ENCODE data around the gene PLEKHH2.
"Not testable (repeated sequence)": the region's sequence is repeated elsewhere in the genome, so short reads cannot be mapped to it uniquely, and the experiment has no call there.

Gene PLEKHH2

DNA sequence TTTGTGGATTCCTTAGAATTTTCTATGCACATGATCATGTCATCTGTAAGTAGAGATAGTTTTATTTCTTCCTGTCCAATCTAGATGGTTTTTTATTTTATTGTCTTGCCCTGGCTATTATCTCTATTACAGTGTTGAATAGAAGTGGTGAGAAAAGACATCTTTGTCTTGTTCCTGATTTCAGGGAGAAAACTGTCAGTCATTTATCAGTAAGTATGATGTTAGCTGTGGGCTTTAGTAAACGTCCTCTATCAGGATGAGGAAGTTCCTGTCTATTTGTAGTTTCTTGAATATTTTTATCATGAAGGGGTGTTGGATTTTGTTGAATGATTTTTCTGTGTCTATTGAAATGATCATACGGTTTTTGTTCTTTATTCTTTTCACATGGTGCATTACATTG, 5.3 kb downstream of the PLEKHH2 start:
- no peak for DNase-seq

DNA sequence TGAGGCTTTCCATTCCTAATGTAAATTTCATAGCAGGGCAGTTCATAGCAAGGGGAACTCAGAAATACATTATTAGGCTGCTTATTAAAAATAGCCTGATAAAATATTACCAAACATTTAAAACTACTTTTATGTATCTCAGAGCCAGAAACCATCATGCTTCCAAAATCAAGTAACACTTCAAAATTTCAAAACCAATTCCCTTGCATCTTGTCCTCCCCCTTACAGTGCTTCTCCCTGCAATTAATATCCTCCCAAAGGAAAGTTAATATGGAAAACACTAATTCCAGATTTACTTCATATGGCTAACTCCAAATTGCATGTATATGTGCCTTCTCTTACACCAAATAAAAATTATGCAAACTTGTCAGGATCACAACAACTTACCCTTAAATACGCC, 6.6 kb downstream of the PLEKHH2 start:
- DNase-seq: no peak

DNA sequence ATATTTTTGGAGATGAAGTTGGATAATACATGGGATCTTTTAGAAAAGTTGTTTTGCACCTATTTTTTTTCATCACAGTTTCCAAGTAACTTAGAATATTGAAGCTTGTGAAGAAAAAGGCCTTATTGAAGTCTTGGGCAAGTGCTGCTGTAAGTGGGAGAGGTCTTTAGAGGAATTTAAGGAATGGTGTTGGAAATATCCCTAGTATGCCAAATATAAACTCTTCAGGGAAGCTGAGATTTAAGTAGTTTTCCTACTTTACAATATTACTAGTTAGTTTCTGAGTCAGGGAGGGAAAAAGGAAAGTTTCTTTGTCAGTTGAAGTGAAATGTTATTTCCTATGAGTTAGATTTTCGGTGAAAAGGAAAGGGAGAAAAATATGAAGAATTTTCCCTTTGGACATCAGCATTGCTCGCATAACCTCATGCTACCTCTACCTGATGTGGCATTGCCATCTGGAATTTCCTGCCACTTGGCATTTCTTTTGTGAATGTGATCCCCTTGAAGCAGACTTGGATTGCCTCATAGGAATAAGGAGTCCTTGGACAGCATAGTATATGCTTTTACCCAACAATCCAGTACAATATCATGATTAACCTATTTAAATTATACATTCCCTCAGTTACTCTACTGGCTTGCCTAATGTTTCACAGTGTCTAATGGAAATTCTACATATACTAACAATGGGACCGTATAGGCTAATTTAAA, 12.1 kb downstream of the PLEKHH2 start:
- no peak for DNase-seq

DNA sequence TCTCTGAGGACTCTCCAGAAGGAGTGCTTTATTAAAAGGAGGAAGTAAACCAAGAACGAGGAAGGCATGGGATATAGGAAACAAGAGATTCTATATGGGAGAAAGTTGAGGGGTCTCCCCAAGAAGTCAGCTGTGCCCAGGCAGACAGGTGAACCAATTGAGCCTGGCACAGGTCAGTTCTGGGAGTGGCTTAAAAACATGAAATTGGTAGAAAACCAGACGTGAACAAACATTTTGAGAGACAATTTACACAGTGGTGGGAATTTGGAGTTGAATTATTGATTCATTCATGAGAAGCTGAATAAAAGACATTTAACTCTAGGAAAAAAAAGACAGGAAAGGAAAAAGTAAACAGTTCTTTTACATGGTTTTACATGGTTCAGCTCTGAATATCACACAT, 16.4 kb downstream of the PLEKHH2 start:
- DNase-seq: no peak

DNA sequence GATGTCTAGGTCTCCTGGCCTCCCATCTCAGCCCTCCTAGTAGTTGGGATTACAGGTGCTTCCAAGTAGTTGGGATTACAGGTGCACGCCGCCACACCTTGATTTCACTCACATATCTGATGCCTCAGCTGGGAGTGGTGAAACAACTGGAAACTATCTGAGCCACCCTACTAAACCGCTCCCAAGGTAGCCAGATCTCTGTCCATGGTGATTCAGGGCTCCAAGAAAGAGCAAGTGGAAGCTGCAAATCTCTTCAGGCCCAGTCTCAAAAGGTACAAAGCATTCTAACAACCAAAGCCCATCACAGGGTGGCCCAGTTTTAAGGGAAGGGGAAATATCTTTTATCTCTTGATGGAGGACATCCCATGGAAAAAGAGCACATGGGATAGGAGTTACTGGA, 20.2 kb downstream of the PLEKHH2 start:
- DNase-seq: no peak

DNA sequence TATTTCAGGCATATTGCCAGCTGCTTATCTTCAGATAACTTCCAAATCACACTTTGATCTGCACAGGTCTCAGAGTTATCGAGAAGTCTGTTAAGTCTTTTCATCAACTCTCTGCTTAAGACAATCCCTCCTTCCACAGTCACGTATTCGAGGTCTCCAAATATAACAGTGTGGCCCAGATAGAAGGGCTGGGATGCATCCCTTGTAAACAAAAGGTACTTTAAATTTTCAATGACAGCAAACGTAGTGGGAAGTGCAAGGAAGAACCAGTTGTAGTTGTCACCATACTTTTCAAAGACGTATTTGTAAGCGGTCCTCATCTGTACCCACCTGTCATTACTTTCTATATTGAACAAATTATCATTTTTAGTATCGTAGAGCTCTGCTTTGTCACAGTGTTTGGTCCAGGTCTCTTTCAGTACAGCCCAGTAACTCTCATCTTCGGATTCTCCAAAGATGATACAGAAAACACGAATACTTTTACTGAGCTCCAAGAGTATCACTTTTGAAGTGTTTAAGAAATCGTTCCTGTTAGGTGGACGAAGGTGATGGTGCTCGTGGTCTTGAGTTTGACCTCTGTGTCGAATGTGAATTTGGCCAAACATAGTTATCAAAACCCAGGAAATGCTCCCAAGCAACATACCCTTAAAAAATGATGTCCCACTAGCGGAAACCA, 38.7 kb downstream of the PLEKHH2 start:
- DNase-seq: no peak

DNA sequence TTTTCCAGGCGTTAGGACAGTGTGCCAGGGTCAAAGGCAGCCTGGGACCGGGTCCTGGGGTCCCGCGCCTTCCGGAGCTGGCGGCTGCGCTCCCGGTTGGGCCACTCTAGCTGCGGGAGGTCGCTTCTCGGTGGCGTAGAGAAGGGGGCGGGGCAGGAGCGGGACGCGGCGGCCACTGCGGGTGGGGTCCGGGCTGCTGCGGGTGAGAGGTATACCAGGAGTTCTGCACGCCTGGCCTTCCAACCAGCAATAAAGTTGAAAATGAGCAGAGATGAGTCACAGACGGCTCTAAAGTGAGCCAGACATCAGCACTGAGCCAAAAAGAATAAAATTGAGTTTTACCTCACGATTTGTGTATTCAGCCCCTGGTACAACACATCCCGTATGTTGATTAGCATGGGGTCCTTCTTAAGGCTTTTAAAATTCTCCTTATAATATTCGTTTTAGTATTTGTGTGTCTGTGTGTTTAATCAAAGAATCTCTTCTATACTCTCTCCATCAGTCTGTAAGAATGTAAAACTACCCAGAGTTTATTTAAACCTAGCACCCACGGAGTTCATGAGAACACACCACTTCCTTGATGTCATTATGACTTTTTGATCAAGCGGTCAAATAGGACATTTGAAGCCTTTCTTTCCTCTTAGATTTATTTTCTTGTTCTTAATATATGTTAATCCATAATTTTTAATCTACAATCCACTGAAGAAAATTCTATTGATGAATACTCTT, 39.4 kb downstream of the PLEKHH2 start, which contains the start of gene C1GALT1C1L:
C1GALT1C1L (minus strand) TSS at position 108 of the 729 bp plus-strand sequence; CDS start at position 1, 107 bp downstream.
- DNase-seq: peak; percentile 5

DNA sequence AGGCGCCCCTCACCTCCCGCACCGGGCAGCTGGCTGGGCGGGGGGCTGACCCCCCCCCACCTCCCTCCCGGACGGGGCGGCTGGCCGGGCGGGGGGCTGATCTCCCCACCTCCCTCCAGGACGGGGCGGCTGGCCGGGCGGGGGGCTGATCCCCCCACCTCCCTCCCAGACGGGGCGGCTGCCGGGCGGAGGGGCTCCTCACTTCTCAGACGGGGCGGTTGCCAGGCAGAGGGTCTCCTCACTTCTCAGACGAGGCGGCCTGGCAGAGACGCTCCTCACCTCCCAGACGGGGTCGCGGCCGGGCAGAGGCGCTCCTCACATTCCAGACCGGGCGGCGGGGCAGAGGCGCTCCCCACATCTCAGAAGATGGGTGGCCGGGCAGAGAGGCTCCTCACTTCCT, 40.7 kb downstream of the PLEKHH2 start:
- DNase-seq: not testable (repeated sequence)

DNA sequence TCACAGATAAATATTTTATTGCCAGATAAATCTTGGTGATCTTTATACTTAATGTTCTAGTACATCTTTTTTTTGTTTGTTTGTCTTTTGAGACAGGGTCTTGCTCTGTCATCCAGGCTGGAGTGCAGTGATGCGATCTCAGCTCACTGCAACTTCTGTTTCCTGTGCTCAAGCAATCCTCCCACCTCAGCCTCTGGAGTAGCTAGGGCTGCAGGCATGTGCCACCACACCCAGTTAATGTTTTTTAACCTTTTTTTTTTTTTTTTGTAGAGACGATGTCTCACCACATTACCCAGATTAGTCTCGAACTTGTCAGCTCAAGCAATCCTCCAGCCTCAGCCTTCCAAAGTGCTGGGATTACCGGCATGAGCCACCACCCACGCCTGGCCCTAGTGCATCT, 48.3 kb downstream of the PLEKHH2 start:
- peak; percentile 54 for DNase-seq

DNA sequence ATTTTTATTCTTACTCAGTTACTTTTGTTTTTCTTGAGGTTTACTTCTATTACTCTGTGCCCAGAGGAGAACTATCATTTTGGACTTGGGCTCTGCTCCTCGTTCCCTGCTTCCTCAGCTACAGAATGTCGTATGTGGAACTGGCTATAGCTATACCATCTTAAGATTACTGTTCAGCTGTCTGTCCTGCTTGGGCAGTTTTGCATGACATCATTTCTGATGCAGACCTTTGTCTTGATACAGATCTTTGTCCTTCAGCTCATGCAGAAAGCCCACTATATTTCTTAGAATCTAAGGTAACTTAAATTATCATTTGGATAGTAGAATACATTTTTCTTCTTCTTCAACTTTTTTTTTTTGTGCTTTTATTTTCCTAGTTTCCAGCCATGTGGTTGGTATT, 52.9 kb downstream of the PLEKHH2 start:
- DNase-seq: no peak

DNA sequence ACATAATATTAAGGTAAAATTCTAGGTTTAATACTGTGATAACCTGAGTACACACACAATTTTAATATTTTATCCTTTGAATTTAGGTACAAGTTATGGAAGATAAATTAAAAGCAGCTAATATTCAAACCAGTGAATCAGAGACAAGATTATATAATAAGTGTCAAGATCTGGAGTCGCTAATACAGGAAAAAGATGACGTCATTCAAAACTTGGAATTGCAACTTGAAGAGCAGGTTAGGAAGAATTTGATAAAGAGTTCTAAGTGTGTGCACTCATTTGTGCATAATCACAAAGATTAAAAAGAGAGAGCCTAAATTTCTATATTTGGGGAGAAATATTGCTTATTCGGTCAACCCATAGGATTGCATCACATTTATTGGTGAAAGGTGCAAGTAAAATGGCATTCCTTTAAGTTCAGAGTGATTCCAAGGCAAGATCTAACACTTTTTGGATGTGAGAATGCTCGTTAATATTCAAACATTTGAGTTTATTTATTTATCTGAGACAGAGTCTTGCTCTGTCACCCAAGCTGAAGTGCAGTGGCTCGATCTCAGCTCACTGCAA, 55.5 kb downstream of the PLEKHH2 start:
- no peak for DNase-seq

DNA sequence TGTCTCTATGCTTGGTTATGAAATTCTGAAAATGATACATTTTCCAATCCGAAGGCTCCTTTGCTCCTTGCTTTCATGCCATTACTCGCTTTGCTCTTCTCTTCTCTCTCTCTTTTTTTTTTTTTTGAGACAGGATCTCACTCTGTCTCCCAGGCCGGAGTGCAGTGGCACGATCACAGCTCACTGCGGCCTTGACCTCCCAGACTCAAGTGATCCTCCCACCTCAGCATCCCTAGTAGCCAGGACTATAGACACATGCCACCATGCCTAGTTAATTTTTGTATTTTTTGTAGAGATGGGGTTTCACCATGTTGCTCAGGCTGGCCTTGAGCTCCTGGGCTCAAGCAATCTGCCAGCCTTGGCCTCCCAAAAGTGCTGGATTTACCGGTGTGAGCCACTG, 61.1 kb downstream of the PLEKHH2 start:
- DNase-seq: not testable (repeated sequence)

DNA sequence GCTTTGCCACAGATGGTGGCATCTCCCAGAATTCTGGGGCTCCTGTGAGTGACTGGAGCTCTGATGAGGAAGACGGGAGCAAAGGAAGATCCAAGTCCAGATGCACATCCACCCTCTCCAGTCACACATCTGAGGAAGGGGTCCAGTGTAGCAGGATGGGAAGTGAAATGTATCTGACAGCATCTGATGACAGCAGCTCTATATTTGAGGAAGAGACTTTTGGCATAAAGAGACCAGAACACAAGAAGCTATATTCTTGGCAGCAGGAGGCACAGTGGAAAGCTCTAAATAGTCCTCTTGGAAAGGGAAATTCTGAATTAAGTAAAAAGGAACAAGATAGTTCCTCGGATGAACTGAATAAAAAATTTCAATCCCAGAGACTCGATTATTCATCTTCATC, 62.7 kb downstream of the PLEKHH2 start:
- no peak for DNase-seq

DNA sequence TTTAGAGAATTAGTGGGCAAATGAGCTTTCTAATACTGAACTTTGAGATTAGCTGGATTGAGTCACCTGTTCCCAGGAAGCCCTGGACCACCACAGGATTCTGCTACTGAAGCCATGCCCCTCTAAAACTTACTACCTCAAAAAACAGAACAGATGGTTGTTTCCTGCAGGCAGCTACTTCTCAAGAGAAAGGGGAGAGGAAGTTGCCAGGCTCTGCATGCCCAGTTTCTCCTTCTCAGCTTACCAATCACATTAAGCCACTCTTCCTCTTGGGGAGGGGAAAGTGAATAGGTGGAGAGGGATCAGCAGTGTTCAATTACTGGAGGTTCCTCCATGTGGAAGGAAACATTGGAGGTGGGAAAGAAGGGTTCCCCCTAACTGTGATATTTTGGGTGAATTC, 64.1 kb downstream of the PLEKHH2 start:
- no peak for DNase-seq

DNA sequence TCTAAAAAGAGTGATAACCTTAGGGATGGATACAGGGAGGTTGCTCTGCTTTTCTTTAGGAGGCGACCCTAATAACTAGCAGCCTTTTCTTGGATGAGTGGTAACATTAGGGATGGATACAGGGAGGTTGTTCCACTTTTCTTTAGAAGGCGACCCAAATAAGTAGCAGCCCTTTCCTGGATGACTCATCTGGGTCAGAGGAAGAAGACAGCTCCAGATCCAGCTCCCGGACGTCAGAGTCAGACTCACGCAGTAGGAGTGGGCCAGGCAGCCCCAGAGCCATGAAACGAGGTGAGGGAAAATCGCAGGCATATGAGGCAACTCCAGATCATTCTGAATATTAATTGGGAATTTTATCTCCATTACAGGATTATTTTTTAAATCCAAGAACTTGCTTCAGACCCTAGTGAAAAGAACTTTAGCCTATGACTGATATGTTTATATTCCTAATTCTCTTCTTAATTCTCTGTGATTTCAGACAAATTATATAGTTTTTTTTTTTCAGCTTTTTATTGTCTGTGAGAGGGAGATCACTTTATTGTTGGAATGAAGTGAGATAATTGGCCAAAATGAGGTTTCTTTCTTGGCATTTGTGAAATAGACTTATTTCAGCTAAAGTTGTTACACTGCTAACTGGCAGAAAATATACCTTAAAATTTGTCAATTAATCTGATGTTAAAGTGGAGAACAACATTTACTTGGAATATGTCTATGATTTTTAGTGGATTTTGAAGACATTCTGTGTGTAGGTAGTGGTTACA, 70.4 kb downstream of the PLEKHH2 start:
- DNase-seq: peak; percentile 57

DNA sequence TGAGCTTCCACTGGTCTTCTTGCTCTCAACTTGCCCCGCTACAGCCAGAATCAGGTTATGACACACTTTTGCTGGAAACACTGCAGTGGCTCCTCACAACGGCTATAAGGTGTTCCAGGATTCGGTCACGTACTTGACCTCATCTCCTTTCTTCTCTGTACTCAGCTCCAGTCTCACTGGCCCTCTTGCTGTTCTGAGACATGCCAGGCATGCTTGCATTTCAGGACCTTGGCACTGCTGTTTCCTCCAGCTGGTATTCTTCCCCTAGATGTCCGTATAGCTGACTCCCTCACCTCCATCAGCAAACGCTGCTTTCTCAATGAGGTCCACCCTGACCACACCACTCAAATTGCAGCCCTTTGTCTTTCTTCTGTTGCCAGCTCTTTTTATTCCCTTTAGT, 71.1 kb downstream of the PLEKHH2 start:
- DNase-seq: no peak

DNA sequence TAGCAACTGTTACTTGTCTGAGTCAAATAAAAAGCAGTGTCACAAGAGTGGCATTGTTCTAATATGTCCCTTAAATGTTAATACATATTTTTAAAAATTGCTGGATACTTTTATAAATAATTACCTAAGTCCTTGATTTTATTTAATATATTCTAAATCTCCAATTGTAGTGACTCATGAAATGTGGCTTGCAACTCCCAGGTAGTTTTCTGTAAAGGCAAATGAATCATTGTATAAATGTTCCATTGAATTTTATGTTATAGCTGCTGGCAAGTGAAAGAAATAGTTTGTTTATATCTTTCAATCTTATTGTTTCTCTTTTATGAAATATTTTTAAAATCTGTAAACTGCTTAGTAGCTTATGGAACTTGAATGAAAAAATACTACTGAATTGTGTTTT, 71.8 kb downstream of the PLEKHH2 start:
- no peak for DNase-seq

DNA sequence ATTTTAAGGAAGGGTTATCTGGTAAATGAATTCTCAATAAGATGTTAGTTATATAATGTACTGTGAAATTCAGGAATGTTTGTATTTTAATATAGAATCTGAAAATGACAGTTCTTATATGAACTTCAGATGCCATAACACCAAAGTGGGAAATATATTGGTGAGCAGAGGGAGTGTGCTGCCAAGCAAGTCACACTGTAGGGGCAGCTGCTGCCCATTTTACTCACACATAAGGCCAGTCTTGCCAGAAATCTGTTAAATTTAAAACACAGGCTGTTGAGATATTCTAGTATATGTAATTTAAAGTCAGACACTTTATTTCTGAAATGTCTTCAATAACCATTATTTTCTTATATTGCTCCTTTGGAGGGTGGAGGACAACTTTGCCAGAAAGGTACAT, 73.8 kb downstream of the PLEKHH2 start:
- DNase-seq: no peak

DNA sequence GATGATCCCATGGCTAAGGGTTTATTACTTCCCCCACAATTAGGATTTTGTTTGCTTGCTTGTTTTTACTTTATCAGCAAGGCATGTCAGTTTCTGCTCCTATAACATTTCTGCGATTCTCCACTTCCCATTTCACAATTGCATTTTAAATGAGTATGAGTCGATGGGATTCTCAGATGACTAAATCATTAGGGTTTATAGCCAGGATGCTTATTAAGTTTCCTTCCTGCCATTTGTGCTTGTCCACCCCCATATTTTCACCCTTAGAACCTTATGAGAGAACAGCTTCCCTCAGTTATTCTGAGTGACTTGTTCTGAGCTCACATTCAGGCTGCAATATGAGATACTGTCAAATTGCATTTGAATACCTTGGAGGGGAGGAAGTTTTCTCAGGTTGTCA, 77.1 kb downstream of the PLEKHH2 start:
- DNase-seq: peak; percentile 19

DNA sequence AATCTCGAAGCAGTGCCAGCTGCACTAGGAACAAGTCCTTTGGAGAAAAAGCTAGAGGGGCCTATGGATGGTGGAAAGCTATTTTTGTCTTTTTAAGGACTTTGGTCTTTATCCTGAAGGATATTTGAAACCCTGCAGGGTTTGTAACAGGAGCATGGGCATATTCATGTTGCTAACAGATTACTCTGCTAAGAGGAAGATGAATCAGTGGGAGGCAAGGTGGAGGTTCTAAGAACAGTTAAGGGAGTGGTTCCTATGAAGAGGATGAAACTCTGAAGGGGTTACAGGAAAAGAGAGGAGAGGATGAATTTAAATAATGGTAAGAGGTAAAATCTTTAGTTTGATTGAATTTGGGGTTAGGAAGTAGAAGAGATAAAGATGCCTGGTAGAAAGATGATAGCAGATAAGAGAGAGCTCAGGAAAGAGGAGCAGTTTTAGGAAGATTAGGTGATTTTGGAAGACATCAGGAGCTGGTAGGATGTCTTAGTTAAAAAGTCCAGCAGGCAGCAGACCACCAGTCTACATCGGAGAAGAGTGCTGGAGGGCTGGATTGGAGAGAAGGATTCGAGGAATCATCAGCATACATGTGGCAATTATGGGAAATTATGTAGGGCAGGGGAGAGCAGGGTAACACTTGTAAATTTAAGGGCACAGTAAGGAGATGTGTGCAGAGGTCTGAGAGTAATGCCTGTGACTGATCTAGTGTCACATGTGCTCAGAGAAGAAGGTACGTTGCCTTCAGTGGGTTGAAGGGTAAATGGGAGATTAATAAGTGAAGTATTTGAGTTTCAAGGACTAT, 78.4 kb downstream of the PLEKHH2 start:
- DNase-seq: no peak

DNA sequence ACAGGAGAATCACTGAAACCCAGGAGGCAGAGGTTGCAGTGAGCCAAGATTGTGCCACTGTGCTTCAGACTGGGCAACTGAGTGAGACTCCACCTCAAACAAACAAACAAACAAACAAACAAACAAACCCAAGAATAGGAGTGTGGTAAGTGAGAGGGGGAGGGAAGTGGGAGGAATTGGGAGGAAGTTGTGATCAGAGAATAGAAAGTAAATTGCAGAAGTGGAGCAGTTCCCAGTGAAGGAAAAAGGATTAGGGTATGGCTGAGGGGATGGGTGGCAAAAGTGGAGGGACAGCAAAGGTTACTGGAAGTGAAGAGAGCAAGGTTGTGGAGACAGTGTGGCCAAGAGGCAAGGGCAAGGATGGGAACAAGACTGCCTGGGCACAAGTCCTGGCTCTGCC, 80.3 kb downstream of the PLEKHH2 start:
- no peak for DNase-seq

DNA sequence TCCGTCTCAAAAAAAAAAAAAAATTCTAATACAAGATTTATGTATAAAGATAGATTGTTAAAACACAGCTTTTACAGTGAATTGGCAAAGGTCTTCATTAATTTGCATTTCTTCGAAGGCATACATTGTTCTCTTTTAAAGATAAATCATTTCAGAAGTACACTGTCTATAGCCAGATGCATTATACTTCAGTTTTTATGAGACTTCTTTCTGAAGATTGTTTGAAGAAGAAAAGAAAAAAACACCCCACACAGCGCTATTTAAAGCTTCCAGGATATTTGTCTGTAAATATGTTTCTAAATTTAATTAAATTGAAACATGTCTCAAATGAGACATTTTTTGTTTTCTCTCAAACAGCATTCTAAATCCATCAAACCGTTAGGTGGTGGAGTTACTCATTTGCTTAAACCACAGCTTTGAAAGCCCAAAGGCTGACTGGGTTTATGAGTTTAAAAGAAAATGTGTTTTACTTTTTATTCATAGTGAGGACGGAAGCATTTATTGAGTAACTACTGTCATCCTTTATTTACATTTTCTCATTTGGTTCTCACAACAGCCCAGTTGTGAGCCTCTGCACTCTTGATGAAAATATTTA, 81.6 kb downstream of the PLEKHH2 start:
- DNase-seq: no peak
